Sigmoid colon (tissue), 4 donors: Measurements from ENCODE around the gene CRTC3.

Experiments
- CTCF ChIP-seq, 4 experiments: fragments of 450-650 bp in 3 of 4; fragments of 200-600 bp in 1 of 4; IDR thresholded peaks; one replicate each; pipeline ENCODE4 v1.5.1; 2016 to 2019; ENCODE audit warnings: antibody characterized with exemption in 4 of 4, mild to moderate bottlenecking in 3 of 4, moderate library complexity in 2 of 4
- EP300 ChIP-seq, 4 donors: sonication (generic); formaldehyde crosslinking; IDR thresholded peaks; one replicate each; pipeline ENCODE4 v1.6.1; 2017; ENCODE audit warnings: antibody characterized with exemption in 4 of 4
- POLR2A ChIP-seq, 2 donors: fragments of 450-650 bp; IDR thresholded peaks; one replicate each; pipeline ENCODE4 v1.6.1; 2016; ENCODE audit warnings: antibody characterized with exemption in 2 of 2, mild to moderate bottlenecking in 2 of 2, moderate library complexity in 2 of 2
- POLR2AphosphoS5 ChIP-seq, 4 donors: sonication (generic); formaldehyde crosslinking; IDR thresholded peaks; one replicate each; pipeline ENCODE4 v1.6.1; 2017; ENCODE audit warnings: antibody characterized with exemption in 4 of 4

GRCh38 chr15:90665288-90666134 lies 135.8 kb downstream of the CRTC3 start:
- TF ChIP-seq CTCF (IDR thresholded peaks at IDR 0.05) = no peak
- TF ChIP-seq POLR2AphosphoS5 (IDR thresholded peaks at IDR 0.05) = peak in 3 of 4 donors; percentile 34 to 67 (median 55)
- TF ChIP-seq EP300 (IDR thresholded peaks at IDR 0.05) = no peak
- TF ChIP-seq POLR2A (IDR thresholded peaks at IDR 0.05) = peak; percentile 22 to 28
